ENCODE measurements around the gene POLD1.

- TF ChIP-seq EZH2 (IDR thresholded peaks at IDR 0.05; ENCODE audit: borderline replicate concordance, low read length) (no peak), CTCF (conservative IDR thresholded peaks at IDR 0.05 in 1 of 2, IDR thresholded peaks at IDR 0.05 in 1 of 2; ENCODE audit: extremely low read depth in 1 of 2, insufficient read depth in 1 of 2, low read depth in 1 of 2, low read length in 2 of 2) (no peak)
These were observed at the start of gene POLD1 for GRCh38 chr19:50383852-50384684.

All from mammary epithelial cell (primary cell).